DMS 273 (cell line): ENCODE data around the gene PIGU.
"Not testable (repeated sequence)": the region's sequence is repeated elsewhere in the genome, so short reads cannot be mapped to it uniquely, and the experiment has no call there.

Experiments
- DNase-seq: peaks from one replicate; lab custom pipeline; 2025; ENCODE audit not compliant: unreplicated experiment; lab: John Stamatoyannopoulos, UW

PIGU gene, protein sequence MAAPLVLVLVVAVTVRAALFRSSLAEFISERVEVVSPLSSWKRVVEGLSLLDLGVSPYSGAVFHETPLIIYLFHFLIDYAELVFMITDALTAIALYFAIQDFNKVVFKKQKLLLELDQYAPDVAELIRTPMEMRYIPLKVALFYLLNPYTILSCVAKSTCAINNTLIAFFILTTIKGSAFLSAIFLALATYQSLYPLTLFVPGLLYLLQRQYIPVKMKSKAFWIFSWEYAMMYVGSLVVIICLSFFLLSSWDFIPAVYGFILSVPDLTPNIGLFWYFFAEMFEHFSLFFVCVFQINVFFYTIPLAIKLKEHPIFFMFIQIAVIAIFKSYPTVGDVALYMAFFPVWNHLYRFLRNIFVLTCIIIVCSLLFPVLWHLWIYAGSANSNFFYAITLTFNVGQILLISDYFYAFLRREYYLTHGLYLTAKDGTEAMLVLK

DNA sequence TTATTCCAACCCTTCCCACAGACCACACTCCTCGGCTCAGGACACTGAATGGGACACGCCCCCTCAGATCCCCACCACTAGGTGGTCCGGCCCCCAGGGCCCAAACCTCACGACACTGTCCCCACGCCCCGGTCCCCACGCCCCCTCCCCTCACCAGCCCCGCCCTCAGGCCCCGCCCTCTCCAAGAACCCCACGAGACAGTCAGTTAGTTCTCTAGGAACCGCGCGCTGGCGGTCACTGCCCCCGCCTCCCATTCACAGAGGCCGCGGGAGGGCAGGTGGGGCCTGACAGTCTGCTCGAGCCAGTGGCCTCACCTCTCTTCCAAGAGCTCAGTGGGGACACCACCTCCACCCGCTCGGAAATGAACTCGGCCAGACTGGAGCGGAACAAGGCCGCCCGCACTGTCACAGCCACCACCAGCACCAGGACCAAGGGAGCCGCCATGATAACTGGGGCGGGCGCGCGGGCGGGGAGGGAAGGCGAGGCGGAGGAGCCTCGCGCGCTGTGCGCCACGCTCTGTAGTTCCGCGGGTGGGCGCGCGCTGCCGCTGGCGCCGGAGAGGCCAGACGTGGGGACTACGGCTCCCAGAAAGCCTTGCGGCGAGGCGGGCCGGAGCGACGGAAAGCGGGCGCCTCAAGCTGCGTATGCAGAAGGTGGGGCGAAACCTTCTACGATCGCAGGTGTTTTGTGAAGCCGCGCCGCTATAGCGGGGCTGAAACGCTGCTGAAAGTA is at the start of gene PIGU:
Gene PIGU, minus strand, starts transcription at position 451 of the 732 bp plus-strand sequence. Its CDS starts 7 bp downstream, at position 444.
- peak; percentile 99 for DNase-seq

DNA sequence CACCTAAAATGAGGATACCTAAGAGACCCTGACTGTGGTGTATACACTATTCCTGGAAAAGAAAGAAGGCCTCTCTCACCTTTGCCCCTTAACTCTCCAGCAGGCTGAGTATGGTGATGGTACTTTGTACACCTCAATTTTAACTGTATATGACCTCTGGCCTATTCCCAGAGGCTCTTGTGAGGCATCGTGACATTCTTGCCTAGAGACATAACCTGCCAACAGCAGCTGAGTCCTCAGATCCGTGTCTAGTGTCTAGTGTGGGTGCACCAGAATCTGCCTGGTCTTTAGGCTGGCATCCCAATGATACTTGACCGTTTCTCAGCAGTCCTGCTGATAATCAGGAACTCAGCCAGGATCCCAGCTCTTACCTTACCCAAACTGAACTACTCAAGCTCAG is 47.3 kb upstream of the PIGU start:
- DNase-seq = no peak

DNA sequence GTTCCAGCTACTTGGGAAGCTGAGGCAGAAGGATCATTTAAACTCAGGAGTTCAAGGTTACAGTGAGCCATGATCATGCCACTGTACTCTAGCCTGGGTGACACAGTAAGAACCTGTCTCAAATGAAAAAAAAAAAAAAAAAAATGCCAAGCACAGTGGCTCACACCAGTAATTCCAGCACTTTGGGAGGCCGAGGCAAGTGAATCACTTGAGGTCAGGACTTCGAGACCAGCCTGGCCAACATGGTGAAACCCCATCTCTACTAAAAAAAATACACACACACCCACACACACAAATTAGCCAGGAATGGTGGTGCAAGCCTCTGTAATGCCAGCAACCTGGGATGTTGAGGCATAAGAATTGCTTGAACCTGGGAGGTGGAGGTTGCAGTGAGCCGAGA is 45.7 kb upstream of the PIGU start:
- DNase-seq = not testable (repeated sequence)

DNA sequence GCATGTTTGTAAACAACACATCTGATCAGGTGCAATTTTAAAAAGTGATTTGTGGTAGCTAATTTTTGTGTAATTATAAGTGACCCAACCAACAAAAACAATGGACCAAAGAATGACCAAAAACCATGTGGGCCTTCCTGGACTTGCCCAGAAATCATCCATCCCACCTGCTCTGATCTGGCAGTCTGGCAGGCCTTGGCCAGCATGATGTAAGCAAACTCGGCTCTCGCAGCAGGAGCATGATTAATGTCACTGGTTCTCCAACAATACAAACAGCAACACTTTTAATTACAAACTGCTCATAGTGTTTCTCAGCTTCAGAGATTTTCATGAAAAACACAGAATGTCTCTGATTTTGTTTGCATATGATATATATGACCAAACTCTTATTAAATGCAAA is 43.4 kb upstream of the PIGU start:
- DNase-seq = peak; percentile 28

DNA sequence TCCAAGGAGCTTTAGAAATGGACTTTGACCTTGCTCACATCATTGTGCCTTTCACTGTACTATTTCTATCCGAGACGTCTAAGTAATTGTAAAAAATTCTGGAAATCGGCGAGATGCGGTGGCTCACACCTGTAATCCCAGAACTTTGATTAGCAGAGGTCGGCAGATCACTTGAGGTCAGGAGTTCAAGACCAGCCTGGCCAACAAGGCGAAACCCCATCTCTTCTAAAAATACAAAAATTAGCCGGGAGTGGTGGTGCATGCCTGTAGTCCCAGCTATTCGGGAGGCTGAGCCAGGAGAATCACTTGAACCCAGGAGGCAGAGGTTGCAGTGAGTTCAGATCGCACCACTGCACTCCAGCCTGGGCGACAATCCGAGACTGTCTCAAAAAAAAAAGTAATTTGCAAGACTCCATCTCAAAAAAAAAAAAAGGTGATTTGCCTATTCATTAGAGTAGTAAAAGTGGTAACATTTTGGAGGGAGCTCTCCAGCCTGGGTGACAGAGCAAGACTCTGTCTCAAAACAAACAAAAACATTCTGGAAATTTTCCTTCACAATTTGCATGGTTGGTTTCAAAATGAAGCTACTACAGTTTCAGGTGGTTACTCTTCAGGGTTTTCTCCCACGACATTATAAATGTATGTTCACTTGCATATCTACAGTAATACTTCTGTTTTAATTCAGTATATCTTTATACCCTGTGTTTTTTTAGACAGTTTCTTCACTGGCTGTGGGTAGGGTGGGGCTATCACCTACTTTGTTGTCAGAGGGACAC is 42.5 kb upstream of the PIGU start:
- DNase-seq = not testable (repeated sequence)

DNA sequence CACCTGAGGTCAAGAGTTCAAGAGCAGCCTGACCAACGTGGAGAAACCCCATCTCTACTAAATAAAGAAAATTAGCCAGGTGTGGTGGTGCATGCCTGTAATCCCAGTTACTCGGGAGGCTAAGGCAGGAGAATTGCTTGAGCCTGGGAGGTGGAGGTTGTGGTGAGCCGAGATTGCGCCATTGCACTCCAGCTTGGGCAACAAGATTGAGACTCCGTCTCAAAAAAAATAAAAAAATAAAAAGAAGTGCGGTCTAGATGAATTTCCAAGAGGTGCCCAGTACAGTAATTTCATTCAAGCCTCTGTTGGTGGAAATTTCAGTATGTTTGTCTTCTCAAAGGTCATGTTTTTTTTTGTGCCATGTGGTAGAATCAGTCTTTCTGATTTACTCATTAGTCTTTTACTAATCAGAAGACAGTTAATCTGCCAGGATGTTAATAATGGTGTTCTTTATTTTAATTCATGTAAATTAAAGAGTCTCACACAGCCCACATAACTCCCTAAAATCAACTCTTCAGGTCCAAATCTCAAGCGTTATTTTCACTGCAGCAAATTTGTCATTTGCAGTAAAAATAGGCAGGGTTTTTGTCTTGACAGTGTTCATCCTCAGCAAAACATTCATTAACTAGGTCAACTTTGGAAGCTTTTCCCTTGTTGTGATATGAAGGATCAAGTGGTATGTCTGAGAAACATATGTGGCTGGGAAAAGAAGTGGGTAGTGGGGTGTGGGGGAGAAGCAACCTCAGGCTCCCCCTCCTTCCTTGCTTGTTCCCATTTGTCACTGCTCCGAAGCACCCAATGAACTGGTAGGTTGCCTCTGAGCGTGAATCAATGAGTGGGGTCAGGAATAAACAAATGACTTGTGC is 40.6 kb upstream of the PIGU start:
- no peak for DNase-seq

DNA sequence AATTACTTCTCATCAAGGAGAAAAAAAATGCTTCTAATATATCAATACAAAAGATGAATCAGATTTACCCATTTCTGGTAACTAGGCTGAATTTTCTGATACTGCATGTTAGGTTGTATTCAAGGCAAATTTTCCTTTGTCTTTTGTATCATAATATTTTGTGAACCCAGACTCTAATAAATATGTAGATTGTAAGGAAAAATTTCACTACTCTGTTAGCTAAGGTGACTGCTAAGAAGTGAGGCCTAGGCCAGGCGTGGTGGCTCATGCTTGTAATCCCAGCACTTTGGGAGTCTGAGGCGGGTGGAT is 40.0 kb upstream of the PIGU start:
- DNase-seq = no peak

DNA sequence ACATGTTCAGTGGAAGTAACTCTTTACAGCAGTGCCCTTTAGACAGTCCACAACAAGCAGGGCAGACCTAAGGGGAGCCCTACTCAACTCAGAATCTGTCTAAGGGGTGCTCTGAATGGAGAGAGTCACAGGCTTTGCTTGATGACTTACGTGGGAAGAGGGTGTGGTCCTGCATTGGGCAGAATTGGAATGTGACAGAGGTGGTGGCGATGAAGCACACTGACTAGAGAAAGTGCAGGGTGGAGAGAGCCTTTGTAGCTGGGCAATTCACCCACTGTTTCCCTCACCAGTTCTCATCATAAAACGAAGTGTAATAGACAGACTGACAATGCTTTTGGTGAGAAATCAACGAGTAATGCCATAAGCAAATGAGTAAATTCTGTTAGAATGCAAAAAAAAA is 38.5 kb upstream of the PIGU start:
- no peak for DNase-seq

DNA sequence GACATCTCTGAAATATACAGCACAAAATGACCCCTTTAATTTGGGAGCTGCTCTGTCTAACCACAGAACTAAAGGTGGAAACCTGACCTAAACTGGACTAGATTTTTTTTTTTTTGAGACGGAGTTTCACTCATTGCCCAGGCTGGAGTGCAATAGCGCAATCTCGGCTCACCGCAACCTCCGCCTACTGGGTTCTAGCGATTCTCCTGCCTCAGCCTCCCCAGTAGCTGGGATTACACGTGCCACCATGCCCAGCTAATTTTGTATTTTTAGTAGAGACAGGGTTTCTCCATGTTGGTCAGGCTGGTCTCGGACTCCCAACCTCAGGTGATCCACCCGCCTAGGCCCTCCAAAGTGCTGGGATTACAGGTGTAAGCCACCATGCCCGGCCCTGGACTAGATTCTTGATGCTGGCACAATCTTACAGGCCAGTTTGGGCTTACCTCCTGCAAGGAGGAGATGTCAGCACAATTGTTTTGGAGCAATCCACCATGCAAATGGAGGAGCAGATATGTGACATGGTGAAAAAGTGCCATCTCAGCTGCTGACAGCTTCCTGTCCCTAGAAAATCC is 37.1 kb upstream of the PIGU start:
- DNase-seq = not testable (repeated sequence)

DNA sequence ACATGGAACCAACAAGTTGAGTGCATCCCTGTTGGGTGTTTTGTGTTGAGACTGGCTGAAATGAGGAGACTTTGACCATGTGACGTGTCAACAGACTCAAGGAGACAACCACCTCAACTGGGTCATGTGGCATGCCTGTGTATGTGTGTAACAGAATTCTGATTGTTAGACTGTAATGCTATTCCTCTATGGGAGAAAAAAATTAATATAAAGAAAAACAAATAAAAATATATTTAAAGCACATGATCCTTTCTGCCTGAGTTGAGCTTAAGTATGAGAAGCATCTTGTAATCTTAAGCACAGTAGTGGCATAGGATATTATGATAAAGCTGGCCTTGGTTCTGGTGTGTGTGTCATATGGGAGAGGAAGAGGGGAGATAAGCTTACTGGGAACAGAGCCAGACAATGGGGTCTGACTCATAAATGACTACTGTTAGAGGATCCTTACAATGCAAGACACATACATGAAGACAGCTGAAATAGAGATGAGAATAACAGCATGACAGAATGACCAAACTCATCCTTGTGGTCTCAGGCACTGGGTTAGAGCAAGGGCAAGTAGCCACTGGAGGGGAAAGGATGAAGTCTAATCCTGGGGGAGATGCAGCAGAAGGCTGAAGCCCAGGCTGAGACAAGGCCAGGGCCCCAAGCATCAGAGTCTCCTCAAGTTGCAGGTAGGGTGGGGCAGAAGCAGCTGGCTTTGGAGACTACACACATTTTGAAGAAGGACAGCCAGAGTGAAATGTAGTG is 36.5 kb upstream of the PIGU start:
- peak; percentile 73 for DNase-seq

DNA sequence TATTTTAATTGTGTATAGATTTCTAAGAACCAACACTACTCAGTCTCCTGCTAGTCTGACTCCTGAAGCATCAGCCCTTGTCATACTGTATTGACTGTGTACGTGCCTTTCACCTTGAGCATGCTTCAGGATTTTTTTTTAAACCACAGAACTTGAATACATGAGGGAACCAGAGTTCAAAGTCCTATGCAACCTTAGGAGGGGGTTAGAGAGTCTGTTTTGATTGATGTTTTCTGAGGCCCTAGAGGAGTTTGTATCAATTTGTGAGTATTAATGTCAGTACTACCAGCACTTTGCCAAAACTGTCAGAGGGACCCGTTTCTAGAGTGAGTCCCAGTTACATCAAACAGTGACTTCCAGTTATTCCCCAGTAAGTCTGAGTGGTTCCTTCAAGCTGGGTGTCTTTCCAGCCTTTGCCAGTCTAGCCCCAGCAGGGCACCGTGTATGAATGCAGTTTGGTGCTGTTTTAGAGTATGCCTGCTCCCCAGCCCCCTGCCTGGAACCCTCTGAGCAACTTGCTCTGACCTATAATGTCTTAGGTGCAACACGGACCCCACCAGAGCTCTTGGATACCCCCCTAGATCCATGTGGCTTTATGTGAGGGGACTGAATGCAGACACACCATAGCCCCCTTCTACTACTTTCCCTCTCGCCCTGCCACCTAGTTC is 35.8 kb upstream of the PIGU start:
- DNase-seq = no peak

DNA sequence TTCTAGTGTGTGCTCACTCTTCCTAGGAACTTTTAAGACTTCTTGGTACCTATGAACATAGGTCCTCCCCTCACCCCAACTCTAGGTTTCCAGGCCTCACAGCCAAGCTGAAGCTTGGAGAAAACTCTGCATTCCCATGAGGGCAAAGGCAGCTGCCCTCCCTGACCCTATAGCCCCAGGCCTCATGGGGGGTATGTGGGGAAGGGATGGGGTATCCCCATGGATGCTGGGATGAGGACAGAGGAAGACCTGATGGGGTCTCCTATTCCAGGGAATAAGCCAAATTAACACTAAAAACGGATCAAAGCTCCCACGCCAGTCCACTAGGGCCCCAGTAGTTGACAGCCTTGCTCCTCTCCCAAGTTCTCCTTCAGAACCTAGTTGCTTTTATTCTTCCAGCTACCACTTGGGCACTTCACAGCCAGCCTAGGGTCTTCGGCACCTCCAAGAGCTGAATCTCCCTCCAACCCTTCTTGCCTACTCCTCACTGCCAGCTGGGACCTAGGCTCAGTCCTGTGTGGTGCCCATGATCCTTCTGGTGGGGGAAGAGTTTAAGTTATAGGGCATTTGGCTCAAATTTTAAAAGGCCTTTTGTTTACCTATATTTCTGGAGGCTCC is 35.0 kb upstream of the PIGU start:
- no peak for DNase-seq

DNA sequence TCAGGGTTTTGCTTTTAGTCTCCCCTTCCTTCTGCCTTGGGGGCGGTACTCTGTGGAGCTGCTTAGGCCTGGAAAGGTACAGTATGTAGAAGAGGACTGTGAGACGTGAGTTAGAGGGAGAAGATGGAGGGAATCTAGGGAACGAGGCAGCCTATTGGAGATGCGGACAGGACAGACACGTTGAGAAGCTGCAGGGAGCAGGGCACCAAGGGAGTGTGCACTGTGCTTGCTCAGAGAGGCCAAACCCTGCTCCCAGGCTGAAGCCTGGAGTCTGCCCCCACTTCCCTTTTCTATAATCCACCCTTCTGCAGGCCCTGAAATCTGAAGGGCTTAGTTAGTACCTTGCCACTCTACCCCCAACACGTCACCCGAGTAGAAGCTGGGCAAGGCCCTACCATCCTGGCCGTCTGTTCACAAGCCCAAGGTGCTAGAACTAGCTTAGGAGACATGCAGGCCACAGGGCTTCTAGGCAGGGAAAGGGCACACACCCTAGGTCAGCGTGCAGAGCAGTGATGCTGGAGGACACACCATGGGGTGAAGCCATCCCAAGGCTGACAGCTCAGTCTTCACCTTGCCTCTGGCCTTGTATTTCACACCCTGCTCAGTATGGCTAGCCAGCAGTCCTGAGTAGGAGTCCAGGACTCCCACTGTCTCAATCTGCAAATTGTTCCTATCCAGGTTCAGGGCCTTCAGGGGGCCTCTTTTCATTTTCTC is 34.1 kb upstream of the PIGU start:
- DNase-seq = peak; percentile 33

DNA sequence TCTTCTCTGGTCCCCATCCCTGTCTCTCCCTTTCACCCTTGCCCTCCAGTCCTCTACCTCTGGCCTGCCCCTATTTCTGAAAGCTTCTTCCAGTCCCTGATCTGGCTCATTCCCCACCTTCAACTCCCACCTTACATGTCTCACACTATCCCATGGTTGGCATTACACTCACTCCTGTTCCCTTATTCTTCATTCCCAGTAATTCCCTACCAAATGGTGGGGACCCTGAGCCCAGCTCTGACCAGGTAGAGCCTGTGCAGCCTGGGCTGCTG is 33.6 kb upstream of the PIGU start:
- DNase-seq = no peak

DNA sequence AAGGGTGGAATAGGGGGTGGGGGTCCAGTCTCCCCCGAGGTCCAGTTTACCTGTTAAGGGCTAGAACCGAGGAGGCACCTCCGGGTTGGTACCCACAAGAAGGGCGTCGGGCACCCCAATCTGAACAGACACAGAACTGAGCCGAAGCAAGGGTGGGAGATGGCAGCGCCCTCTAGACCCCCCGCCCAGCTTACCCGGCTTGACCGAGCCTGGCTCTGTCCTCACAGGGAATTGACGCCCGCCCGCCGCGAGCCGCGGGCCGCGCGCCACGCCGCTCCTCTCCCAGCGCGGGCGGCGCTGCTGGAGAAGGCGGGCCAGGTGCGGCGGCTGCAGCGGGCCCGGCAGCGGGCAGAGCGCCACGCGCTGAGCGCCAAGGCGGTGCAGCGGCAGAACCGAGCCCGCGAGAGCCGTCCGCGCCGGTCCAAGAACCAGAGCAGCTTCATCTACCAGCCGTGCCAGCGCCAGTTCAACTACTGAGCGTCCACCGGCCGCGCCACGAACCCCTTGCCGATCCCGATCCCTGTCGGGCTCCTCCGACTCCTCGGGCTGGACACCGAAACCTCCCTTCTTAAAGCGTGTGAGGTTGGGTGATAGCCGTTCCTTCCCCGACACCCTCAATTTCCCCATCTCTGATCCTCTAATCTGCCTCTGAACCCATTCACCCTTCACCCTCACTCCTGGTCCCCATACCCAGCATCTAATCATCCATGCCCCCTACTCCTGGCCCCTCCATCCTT is 33.1 kb upstream of the PIGU start:
- peak; percentile 89 for DNase-seq

DNA sequence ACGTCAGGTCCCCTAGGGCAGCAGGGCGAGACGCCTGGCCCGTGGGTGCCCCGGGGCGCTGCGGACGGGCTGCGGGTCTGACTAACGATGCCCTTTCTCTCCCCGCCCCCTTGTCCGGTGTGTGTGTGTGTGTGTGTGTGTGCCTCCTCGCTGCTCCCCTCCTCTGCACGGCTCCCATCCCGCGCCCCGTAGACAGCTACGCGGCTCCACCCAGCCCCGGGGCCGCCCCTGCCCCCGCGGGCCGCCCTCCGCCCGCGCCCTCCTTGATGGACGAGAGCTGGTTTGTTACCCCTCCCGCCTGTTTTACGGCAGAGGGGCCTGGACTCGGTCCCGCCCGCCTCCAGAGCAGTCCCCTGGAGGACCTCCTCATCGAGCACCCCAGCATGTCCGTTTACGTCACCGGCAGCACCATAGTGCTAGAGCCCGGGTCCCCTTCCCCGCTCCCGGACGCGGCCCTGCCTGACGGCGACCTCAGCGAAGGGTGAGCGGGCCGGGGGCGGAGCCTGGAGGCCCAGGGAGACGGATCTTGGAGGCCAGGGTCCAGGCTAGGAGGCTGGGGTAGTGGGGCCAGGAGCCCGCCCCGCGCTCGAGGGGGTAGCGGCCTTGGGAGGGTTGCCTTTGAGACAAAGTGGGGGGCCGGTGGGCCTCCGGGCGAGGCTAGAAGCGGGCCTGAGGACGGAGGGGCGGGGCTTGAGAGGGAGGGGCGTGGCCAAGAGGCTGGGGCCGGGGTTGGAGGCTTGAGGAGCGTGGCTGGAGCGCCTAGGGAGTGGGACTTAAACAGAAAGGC is 32.3 kb upstream of the PIGU start:
- DNase-seq = peak; percentile 91

DNA sequence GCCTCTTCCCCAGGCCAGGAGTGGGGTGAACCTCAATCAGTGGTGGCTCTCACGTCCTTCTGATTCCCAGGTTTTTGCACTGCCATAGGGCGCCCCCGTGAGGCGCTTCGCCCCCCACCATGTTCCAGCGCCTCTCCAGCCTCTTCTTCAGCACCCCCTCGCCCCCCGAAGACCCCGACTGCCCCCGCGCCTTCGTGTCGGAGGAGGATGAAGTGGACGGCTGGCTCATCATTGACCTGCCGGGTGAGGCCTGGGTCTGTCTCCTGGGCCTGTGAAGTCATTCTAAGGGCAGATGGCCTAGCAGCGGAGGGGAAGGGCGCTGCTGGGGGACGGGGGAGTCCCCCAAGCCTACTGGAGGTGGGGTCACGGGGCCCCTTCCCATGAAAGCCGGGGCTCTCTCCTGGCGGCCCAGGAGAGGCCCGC is 31.7 kb upstream of the PIGU start:
- DNase-seq = peak; percentile 78
